ENCODE measurements around the gene ROMO1. TPM values are rescaled to one million over a fixed set of nuclear protein-coding genes. Genes with fewer than 3 reads are reported as not detected.

The ROMO1 gene
- total and polyA plus RNA-seq, 10 of the 15 experiments (the other 5 are each of a cell fraction or from before 2014, with no cell fraction given) = 23.2 to 631 (median 352) TPM

DNA sequence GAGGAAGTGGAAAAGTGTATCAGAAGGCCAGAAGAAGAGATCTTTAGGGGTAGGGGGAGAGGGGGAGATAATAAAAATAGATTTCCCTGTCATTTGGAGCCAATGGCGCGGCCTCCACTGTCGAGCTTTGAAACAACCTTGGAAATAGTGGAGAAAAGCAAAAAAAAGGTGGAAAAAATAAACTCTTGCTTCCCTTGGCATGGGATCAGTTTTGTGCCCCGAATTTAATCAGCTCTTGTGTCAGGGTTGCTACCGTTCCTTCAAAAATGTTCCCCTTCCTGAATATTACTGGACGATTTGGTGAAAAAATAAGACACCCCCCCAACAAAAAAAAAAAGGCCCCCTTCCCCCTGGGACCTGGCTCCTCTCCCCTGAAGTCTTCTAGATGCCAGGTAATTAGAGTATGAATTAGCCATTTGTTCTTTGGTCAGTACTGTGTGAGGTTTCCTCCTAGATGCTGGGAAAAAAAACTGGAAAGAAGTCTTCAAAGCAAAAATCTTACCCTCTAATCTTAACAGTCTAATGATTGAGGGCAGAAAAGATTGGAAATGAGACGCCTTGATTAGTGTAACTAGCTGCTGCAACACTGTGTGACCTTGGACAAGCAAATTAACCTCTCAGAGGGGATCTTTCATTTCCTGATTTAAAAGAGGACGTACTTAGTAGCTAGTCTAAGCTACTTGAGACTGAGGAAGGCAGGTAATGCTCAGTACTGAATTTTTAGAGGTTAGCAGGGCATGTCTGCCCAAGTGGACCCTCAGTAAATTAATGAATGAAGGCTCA, 43.7 kb downstream of the ROMO1 start (continued):
- TF ChIP-seq RAD51 (IDR thresholded peaks at IDR 0.05) = 0 out of 2 replicates have a peak, but pooled peaks have one; percentile 7
- no peak for TF ChIP-seq HCFC1 (IDR thresholded peaks at IDR 0.05; ENCODE audit: low read length)
- no peak for TF ChIP-seq IRF4 (IDR thresholded peaks at IDR 0.05; ENCODE audit: low read depth, low read length)
- TF ChIP-seq ZNF274 (IDR thresholded peaks at IDR 0.05; ENCODE audit: insufficient read depth, insufficient read length) = no peak
- no peak for TF ChIP-seq CBX5 (IDR thresholded peaks at IDR 0.05; ENCODE audit: low read depth)
- TF ChIP-seq MYC (IDR thresholded peaks at IDR 0.05; ENCODE audit: insufficient read depth, insufficient read length, insufficient replicate concordance, low read length, severe bottlenecking) = no peak
- 0 out of 3 replicates have a peak, but pooled peaks have one; percentile 36 for TF ChIP-seq POU2F2 (IDR thresholded peaks at IDR 0.05; ENCODE audit: borderline replicate concordance, low read depth, low read length)
- peak; percentile 64; the same call in 1 of the 2 replicates for TF ChIP-seq MTA3 (IDR thresholded peaks at IDR 0.05; ENCODE audit: borderline replicate concordance, low read length)
- no peak for TF ChIP-seq SP1 (IDR thresholded peaks at IDR 0.05; ENCODE audit: low read depth, low read length)
- TF ChIP-seq BHLHE40 (IDR thresholded peaks at IDR 0.05; ENCODE audit: borderline replicate concordance in 1 of 2, low read depth in 2 of 2, low read length in 1 of 2) = no peak
- TF ChIP-seq, protein P1, sequence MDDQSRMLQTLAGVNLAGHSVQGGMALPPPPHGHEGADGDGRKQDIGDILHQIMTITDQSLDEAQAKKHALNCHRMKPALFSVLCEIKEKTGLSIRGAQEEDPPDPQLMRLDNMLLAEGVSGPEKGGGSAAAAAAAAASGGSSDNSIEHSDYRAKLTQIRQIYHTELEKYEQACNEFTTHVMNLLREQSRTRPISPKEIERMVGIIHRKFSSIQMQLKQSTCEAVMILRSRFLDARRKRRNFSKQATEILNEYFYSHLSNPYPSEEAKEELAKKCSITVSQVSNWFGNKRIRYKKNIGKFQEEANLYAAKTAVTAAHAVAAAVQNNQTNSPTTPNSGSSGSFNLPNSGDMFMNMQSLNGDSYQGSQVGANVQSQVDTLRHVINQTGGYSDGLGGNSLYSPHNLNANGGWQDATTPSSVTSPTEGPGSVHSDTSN (IDR thresholded peaks at IDR 0.05; ENCODE audit: insufficient replicate concordance, low read depth, low read length) = no peak
- TF ChIP-seq, protein P2, sequence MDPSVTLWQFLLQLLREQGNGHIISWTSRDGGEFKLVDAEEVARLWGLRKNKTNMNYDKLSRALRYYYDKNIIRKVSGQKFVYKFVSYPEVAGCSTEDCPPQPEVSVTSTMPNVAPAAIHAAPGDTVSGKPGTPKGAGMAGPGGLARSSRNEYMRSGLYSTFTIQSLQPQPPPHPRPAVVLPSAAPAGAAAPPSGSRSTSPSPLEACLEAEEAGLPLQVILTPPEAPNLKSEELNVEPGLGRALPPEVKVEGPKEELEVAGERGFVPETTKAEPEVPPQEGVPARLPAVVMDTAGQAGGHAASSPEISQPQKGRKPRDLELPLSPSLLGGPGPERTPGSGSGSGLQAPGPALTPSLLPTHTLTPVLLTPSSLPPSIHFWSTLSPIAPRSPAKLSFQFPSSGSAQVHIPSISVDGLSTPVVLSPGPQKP (IDR thresholded peaks at IDR 0.05; ENCODE audit: low read depth, low read length) = no peak
- TF ChIP-seq, protein P3, sequence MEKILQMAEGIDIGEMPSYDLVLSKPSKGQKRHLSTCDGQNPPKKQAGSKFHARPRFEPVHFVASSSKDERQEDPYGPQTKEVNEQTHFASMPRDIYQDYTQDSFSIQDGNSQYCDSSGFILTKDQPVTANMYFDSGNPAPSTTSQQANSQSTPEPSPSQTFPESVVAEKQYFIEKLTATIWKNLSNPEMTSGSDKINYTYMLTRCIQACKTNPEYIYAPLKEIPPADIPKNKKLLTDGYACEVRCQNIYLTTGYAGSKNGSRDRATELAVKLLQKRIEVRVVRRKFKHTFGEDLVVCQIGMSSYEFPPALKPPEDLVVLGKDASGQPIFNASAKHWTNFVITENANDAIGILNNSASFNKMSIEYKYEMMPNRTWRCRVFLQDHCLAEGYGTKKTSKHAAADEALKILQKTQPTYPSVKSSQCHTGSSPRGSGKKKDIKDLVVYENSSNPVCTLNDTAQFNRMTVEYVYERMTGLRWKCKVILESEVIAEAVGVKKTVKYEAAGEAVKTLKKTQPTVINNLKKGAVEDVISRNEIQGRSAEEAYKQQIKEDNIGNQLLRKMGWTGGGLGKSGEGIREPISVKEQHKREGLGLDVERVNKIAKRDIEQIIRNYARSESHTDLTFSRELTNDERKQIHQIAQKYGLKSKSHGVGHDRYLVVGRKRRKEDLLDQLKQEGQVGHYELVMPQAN (conservative IDR thresholded peaks at IDR 0.05) = peak; percentile 60; the same call in 1 of the 2 replicates
- 0 out of 2 replicates have a peak, but pooled peaks have one; percentile 40 for TF ChIP-seq SIN3A (IDR thresholded peaks at IDR 0.05; ENCODE audit: low read depth, low read length)
- TF ChIP-seq POLR2AphosphoS5 (IDR thresholded peaks at IDR 0.05; ENCODE audit: low read length) = peak; percentile 66
- 0 out of 2 replicates have a peak, but pooled peaks have one; percentile 1 for TF ChIP-seq NBN (IDR thresholded peaks at IDR 0.05)
- no peak for TF ChIP-seq STAT1 (conservative IDR thresholded peaks at IDR 0.05)
- TF ChIP-seq, protein P4, sequence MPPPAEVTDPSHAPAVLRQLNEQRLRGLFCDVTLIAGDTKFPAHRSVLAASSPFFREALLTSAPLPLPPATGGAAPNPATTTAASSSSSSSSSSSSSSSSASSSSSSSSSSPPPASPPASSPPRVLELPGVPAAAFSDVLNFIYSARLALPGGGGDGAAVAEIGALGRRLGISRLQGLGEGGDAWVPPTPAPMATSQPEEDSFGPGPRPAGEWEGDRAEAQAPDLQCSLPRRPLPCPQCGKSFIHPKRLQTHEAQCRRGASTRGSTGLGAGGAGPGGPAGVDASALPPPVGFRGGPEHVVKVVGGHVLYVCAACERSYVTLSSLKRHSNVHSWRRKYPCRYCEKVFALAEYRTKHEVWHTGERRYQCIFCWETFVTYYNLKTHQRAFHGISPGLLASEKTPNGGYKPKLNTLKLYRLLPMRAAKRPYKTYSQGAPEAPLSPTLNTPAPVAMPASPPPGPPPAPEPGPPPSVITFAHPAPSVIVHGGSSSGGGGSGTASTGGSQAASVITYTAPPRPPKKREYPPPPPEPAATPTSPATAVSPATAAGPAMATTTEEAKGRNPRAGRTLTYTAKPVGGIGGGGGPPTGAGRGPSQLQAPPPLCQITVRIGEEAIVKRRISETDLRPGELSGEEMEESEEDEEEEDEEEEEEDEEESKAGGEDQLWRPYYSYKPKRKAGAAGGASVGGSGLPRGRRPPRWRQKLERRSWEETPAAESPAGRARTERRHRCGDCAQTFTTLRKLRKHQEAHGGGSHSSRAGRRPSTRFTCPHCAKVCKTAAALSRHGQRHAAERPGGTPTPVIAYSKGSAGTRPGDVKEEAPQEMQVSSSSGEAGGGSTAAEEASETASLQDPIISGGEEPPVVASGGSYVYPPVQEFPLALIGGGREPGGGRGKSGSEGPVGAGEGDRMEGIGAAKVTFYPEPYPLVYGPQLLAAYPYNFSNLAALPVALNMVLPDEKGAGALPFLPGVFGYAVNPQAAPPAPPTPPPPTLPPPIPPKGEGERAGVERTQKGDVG (CRISPR knock-in tag; IDR thresholded peaks at IDR 0.05) = 0 out of 2 replicates have a peak, but pooled peaks have one; percentile 22
- no peak for TF ChIP-seq BRCA1 (IDR thresholded peaks at IDR 0.05; ENCODE audit: low read depth, low read length)
- TF ChIP-seq, protein P5, sequence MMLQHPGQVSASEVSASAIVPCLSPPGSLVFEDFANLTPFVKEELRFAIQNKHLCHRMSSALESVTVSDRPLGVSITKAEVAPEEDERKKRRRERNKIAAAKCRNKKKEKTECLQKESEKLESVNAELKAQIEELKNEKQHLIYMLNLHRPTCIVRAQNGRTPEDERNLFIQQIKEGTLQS (IDR thresholded peaks at IDR 0.05; ENCODE audit: borderline replicate concordance, extremely low read depth, low read depth, low read length) = no peak
- TF ChIP-seq STAT3 (IDR thresholded peaks at IDR 0.05; ENCODE audit: low read depth, low read length) = no peak
- TF ChIP-seq ZNF24 (IDR thresholded peaks at IDR 0.05) = peak; percentile 53
- peak; percentile 41; the same call in 1 of the 2 replicates for TF ChIP-seq SMAD5 (IDR thresholded peaks at IDR 0.05; ENCODE audit: low read depth)

Measured in GM12878 (cell line).